GM19328 (cell line): Measurements from ENCODE around the gene SMARCA5.

Source experiments
- ATAC-seq: cut with Tn5 transposase; IDR thresholded peaks from one replicate; pipeline ENCODE4 v1.9.1; 2021; ENCODE audit warnings: mild to moderate bottlenecking, moderate library complexity; ENCODE audit not compliant: unreplicated experiment

SMARCA5 gene

DNA sequence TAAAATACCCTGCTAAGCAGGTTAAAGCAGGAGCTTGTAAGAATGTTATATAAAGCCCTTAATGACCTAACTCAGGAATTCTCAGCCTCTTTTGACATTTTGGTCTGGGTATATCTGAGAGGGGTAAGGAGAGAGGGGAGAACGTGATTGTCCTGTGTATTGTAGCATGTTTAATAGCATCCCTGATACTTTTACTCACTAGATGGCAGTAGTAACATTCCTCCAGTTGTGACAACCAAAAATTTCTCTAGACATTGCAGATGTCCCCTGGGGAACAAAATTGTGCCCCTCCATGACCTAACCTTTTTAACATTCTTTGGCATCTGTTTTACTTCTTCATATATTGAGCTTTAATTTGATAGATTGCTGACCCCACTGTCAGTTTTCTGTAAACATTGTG, 17.9 kb downstream of the SMARCA5 start:
- ATAC-seq: no peak

DNA sequence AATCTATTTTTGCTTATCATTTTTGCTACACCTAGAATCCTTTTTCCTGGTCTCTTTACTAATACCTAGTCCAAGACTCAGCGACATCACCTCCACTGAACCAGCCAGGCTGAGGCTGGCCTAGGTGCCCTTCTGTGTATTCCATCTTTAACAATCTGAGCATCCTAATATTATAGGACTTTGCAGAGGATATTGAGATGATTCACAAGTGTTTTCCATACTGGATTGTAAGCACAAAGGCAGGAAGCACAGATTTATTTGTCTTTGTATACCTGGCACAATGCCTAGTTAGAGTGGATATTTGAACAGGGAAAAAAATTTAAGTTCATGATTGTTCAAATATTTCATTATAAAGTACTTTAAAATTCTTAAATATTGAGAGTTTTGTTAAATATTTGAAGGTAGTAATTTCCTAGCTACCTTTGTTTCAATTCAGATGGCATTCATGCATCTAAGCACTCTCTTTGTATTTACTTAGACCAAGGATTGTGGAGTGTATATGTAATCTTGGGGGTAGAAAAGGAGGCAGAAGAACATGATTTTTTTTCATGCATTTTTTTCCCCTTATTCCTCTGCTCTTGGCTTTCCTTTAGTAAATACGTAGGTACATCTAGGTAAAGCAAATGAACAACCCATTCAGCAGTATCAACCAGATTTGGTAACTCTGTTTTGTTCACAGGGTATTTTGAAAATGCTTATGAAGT, 18.4 kb downstream of the SMARCA5 start:
- ATAC-seq: no peak

GRCh38 chr4:143538979-143539669, 25.6 kb downstream of the SMARCA5 start:
- ATAC-seq: no peak

GRCh38 chr4:143539670-143540023, 26.1 kb downstream of the SMARCA5 start:
- ATAC-seq: no peak

GRCh38 chr4:143549928-143550327, 36.4 kb downstream of the SMARCA5 start:
- no peak for ATAC-seq

GRCh38 chr4:143554728-143555597, 41.5 kb downstream of the SMARCA5 start:
- peak; percentile 47 for ATAC-seq

DNA sequence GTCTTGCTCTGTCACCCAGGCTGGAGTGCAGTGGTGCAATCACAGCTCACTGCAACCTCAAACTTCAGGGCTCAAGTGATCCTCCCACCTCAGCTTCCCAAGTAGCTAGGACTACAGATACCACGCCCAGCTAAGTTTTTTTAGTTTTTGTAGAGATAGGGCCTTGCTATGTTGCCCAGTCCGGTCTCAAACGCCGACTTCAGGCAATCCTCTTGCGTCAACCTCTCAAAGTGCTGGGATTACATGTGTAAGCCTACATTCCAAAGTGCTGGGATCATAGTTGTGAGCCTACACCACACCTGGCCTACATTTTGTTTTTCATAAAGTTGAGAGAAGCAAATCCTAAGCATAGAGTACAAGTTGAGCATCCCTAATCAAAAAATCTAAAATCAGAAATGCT, 42.2 kb downstream of the SMARCA5 start:
- no peak for ATAC-seq

DNA sequence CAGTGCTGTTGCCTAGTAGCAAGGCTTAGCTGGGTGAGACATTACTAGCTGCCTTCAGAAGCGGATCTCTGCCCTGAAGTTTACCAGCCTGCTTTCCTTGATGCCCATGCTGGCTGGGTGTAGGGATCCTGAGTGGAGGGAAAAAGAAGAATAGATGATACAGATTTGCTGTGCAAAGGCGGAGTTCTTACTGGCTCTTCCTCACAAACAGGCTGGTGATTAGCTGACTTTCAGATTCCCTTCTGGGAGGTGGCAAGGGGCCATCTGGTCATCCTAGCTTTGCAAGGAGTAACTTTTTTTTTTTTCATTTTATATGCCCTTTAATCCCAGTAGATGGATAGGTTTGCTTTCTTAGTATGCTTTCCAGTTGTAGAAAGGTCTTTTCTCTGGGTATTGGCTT, 44.8 kb downstream of the SMARCA5 start:
- no peak for ATAC-seq

DNA sequence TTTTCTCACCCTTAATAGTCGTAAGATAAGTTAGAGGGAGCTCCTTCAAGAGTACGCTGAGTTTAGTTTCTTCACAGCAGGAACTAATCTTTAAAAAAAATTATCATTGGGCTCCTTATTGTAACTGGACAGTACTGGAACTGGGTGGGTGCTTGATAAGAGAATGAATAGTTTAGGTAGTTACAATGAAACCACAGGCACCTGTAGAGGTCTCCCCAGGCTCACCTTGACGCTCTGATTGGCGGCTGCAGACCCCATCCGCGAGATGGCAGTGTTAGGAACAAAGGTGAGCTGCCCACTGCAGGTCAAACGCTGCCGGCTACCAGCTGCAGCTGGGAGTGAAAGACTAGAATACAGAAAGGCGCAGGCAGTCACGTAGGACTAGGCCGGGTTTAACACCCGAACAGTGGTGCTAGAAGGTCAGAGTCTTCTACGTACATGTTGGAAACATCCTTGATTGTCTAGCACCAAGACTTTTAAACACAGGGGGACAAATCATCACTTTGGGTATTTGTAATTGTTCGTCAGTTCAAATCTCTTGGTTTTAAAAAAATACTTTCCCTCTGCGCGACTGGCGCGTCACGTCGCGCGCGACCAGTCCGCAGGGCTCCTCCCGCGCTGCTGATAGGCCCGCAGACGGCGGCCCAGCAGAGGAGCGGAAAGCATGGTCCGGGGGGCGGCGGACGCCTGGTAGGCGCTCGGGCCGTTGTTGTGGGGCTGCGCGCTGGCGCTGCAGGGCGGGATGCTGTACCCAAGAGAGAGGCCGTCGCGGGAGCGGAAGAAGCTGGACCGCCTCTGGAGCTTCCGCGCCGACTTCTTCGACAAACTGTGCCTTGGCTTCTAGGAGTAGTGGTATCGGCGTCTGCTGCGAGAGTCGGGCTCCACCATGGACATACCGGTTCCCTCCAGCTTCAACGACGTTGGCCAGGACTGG, 45.6 kb downstream of the SMARCA5 start:
- ATAC-seq: peak; percentile 80

DNA sequence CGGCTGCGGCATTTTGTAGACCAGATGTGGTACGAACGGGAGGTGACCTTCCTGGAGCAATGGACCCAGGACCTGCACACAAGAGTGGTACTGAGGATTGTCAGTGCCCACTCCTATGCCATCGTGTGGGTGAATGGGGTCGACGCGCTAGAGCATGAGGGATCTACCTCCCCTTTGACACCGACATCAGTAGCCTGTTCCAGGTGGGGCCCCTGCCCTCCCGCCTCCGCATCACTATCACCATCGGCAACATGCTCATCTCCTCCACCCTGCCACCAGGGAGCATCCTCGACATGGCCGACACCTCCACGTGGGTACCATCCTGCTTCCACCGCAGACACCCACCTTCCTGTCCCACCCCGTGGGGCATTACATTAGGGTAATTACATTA, 46.2 kb downstream of the SMARCA5 start:
- peak; percentile 13 for ATAC-seq

- ATAC-seq: no peak
Measured at GRCh38 chr4:143564472-143564871, 51.0 kb downstream of the SMARCA5 start.

DNA sequence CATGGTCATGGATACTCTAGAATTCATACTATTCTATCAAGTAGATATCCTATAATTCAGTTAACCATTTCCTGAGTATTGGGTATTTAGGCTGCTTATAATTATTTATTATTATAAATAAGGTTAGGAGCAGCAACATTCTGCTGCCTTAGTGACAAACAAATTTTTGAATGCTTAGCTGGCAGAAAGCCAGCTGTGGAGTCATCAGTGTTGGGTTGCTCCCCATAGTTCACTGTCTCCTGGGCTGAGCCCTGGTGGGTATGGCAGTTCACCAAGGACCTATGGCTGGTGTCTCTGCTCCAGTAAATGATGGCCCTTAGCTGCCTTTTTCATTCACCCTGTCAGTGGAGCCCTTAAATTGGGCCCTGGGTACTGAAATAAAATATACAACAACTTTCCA, 61.8 kb downstream of the SMARCA5 start:
- ATAC-seq: no peak

DNA sequence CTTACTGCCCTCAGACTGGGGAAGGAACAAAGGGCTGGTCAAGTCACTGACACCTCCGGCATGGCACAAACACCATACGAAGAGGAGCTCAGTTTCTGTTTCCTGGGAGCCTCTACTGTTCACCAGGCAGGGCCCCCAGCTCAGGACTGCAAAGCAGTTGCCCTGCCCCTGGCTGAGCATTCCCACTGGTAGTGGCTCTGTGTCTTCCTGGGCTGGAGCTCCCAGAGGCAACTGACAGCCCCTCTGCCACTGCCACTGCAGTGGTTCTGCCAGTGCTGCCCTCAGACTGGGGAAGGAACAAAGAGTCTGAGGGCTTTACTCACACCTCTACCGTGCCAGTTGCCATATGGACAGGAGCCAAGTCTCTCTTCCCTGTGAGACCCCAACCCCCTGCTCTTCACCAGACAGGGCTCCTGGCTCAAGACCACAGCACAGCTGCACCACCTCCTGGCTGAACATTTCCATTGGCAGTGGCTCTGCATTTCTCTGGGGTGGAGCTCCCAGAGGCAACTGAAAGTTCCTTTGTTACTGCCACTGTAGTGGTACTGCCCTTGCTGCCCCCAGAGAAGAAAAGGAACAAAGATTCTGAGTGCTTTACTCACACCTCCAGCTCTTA, 67.9 kb downstream of the SMARCA5 start:
- no peak for ATAC-seq

DNA sequence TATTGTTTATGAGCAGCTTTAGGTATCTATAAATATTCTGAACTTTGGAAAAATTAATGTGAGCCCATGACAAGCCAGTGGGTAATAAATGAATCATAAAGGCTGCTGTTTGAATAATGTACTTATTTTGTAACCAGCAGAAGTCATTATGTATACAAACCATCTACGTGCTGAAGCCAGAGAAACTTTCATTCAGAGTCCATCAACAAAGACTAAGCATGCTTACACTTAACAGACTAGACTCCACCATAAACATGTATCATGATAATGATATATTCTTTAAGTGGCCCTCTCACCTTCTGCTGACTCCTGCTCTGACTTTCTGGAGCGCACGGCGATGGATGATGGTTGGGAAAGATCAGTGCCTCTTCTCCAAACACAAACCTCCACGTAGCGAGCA, 72.0 kb downstream of the SMARCA5 start:
- no peak for ATAC-seq

DNA sequence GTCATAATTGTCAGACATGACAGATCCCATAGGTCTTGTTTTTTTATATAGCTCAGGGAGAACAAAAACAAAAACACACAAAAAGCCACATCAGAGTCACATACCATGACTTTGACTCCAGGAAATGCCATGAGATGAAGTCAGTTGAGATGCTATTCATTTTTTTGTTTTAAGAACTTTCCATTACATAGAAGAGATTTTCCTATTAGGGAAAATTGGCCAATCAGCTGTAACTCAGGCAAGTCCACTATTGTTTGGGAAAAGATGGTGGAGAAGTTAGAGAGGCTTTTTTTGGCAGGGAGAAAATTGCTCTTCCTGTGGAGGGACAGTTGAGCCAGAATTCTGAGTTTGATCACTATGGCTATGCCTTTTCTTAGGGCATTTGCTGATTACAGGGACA, 72.6 kb downstream of the SMARCA5 start:
- no peak for ATAC-seq

DNA sequence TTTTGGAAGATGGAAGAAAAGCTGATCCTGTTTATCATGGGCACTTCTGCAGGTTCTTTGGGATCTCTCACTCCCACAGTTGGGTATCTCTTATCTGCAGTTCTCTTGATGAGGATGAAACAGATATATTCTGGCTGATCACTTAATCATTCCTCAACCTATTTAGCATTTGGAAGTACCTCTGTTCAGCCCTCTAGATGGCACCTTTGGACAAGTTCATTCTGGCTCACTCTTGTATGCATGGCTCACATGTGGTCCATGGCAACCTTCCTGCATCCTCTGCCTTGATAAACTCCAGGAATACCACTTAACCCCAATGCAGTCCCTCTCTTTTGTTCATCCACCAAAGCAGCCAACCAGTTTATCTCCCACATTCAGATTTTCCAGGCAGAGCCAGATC, 74.2 kb downstream of the SMARCA5 start:
- no peak for ATAC-seq

DNA sequence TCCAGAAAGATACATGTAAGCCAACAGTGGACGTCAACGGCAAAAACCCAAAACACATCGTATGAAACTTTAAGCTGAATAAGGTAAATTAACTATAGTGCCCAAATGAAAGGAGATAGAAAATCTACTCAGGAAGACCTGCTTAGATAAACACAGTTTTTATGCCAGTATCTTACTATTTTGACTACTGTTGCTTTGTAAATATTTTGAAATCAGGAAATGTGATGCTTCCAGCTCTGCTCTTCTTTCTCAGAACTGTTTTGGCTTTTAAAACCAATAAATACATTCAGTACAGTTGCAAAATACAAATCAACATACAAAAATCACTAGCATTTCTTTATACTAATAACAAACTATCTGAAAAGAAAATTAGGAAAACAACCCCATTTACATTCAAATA, 83.8 kb downstream of the SMARCA5 start:
- no peak for ATAC-seq

DNA sequence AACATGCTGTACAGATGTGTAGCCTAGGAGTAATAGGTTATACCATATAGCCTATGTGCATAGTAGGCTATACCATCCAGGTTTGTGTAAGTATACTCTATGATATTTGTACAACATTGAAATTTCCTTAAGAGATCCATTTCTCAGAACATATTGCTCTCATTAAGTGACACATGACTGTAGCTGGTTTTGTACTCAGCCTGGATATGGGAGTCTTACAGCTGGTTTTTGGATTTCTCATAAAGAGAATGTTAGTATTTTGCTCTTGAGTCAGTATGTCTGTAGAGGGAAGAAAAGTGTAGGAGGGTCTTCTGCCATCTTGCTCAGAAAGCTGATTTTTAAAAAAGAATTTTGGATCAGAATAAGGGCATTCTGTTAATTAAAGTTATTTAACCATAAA, 85.3 kb downstream of the SMARCA5 start:
- no peak for ATAC-seq

DNA sequence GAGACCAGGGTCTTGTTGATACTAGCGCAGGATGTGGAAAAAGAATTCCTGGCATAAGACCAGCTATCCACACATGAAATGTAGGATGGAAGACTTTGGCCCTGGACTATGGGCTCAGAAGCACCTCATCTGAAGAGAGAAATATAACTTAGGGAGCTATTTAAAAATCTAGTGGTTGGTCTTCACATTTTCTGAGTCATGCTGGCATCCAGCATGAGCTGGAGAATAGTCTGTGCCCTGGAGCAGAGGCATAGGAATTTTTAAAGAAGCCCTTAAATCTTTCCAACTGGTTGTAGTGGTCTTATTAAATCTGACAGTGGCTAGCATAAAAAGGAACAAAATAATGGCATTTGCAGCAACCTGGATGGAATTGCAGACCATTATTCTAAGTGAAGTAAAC, 86.3 kb downstream of the SMARCA5 start:
- ATAC-seq: no peak

- ATAC-seq: no peak
Measured at GRCh38 chr4:143606480-143606879, 93.0 kb downstream of the SMARCA5 start.
